HG03439 (cell line): ENCODE results near the gene LRRC36.

Experiments
- ATAC-seq: cut with Tn5 transposase; IDR thresholded peaks from one replicate; pipeline ENCODE4 v1.9.1; 2021; ENCODE audit warnings: mild to moderate bottlenecking, moderate library complexity; ENCODE audit not compliant: unreplicated experiment

LRRC36 gene

GRCh38 chr16:67326472-67327309 is at the start of gene LRRC36, which contains the start of gene KCTD19:
Gene LRRC36 (plus strand): TSS chr16:67326815. CDS start chr16:67326863, 48 bp downstream.
Gene KCTD19 (minus strand): TSS chr16:67326741. CDS start chr16:67326707, 34 bp downstream.
- ATAC-seq = no peak

GRCh38 chr16:67277294-67277998 is 49.2 kb upstream of the LRRC36 start:
- no peak for ATAC-seq

DNA sequence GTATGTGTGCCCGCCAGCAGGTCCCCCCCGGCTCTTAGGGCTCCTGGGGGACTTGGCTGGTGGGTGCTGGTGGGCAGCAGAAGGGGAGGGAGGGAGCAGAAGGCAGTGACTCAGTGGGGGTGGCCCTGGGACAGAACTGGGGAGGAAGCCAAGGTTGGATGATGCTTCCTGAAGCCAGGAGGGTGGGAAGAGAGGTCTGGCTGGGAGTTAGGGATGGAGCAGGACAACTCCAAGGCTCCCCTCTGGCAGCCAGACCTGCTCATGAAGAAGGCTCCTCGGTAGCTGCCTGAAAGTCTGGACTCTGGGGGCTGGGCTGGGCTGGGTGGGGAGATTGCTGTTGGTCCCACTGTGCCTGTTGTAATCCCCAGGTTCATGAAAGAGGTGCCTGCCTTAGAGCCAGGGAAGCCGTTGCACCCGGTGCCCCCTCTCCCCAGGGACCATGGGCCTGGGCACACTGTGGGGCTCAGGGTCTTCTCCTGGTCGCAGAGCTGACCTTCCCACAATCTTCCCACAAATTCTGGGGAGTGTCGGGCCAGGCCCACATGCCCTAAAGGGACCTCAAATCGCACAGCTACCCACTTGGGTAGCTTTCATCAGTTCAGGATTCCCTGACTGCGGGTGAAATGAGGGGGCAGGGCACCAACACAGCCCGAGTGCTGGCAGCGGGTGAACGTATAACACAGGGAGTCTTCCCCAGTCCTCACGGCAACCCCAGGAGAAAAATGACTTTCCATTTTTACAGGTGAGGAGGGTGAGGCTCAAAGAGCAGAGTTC is 48.4 kb upstream of the LRRC36 start:
- ATAC-seq = no peak

- peak; percentile 31 for ATAC-seq
Observed at GRCh38 chr16:67278773-67279295, 47.8 kb upstream of the LRRC36 start.

GRCh38 chr16:67279296-67280089 is 47.1 kb upstream of the LRRC36 start, which contains the start of gene PLEKHG4:
Gene PLEKHG4 (plus strand): TSS chr16:67279532. CDS start chr16:67280045, 513 bp downstream.
- peak; percentile 57 for ATAC-seq

GRCh38 chr16:67280090-67281015 is 46.3 kb upstream of the LRRC36 start:
- ATAC-seq = no peak

GRCh38 chr16:67281536-67282446 is 44.8 kb upstream of the LRRC36 start:
- ATAC-seq = no peak

DNA sequence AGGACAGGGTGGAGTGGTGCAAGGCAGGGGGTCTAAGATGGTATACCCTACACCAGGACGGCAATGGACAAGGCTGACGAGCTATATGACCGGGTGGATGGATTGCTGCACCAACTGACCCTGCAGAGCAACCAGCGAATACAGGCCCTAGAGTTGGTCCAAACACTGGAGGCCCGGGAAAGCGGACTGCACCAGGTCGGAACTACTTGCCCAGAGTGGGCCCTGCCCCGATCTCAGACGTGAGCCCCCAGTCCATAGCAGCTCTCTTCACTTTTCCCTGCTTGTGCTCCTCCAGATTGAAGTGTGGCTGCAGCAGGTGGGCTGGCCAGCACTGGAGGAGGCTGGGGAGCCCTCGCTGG is 44.2 kb upstream of the LRRC36 start:
- ATAC-seq = no peak

- ATAC-seq = no peak
Observed at GRCh38 chr16:67283039-67283825, 43.4 kb upstream of the LRRC36 start.

DNA sequence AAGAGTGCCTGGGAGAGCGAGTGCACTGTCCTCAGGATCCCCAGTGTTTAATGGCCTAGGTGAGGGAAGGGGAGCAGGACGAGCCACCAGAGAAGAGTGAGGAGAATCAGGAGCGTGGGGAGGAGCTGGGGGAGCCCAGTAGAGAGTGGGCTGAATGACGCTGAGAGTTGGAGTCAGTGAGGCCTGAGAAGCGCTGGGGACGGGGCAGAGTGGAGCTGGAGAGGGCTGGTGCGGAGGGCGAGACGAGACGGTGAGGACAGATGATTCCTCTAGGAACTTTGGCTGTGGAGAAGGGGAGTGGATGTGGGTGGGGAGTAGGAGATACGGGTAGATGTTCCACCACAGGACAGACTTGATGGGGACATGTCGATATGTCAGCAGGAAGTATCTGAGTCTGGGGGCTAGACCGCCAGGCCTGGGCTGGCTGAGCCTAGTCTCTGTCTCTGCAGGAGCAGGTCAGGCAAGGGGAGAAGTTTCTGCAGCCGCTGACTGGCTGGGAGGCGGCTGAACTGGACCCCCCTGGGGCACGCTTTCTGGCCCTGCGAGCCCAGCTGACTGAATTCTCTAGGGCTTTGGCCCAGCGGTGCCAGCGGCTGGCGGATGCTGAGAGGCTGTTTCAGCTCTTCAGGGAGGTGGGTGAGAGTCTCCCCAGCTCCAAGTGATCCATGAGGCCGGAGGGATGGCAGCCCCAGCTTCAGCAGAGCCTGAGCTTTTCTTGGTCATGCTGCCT is 42.6 kb upstream of the LRRC36 start:
- no peak for ATAC-seq

DNA sequence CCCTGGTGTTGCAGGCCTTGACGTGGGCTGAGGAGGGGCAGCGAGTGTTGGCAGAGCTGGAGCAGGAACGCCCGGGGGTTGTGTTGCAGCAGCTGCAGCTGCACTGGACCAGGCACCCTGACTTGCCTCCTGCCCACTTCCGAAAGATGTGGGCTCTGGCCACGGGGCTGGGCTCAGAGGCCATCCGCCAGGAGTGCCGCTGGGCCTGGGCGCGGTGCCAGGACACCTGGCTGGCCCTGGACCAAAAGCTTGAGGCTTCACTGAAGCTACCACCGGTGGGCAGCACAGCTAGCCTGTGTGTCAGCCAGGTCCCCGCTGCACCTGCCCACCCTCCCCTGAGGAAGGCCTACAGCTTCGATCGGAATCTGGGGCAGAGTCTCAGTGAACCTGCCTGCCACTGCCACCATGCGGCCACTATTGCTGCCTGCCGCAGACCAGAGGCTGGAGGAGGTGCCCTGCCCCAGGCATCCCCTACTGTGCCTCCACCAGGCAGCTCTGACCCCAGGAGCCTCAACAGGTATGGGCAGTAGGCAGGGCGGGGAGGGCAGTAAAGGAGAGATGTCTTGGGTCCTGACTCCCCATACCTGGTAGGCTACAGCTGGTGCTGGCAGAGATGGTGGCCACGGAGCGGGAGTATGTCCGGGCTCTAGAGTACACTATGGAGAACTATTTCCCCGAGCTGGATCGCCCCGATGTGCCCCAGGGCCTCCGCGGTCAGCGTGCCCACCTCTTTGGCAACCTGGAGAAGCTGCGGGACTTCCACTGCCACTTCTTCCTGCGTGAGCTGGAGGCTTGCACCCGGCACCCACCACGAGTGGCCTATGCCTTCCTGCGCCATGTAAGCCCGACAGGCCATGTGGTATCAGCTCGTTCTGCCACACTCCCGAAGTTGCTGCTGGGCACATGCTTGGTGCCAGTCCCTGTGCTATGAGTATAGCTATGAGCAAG is 41.6 kb upstream of the LRRC36 start:
- no peak for ATAC-seq

GRCh38 chr16:67286441-67287235 is 40.0 kb upstream of the LRRC36 start:
- ATAC-seq = no peak

DNA sequence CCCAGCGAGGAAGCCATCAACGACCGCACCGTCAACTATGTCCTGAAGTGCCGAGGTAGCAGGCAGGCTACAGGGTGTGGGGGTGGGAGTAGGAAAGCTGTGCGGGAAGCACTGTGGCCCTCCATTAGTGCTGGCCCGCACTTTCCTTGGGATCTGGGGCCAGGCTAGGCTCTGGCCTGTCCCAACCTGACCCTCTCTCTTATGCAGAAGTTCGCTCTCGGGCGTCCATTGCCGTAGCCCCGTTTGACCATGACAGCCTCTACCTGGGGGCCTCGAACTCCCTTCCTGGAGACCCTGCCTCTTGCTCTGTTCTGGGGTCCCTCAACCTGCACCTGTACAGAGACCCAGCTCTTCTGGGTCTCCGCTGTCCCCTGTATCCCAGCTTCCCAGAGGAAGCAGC is 38.7 kb upstream of the LRRC36 start:
- no peak for ATAC-seq

DNA sequence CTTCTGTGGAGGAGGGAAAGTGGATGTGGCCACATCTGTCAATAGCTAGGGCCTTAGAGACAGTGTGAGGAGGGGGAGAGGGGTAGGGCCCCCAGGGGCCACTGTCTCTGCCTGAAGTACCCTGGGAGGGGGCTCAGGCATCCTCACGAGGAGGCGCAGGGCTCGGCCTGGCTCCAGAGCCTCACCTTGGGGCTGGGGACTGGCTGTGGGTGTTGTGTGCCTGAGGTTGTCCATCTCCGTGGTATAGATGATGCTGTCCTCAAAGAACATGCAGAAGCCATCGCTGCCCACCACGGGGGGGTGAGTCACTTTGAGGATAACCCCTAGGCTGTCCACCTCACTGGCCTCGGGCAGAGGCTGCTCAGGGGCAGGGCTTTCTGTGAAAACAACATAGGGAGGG is 35.2 kb upstream of the LRRC36 start:
- ATAC-seq = no peak
